Renal cortical epithelial cell (primary cell): ENCODE measurements around the gene SPTBN1. TPM values are rescaled to one million over a fixed set of nuclear protein-coding genes. Genes with fewer than 3 reads are reported as not detected.

Experiments used
- DNase-seq: peaks from one replicate; pipeline ENCODE4 v3.0.0-alpha.2; 2011; ENCODE audit warnings: low read depth
- total RNA-seq: library from RNA; depleted of rRNA; stranded (reverse); fragments of >200 nt; gene quantifications from 2 replicates; pipeline ENCODE4 v1.2.3, GENCODE V29; 2014

Gene SPTBN1
- total RNA-seq, 1 donor from 2014 or later, result 447 TPM

DNA sequence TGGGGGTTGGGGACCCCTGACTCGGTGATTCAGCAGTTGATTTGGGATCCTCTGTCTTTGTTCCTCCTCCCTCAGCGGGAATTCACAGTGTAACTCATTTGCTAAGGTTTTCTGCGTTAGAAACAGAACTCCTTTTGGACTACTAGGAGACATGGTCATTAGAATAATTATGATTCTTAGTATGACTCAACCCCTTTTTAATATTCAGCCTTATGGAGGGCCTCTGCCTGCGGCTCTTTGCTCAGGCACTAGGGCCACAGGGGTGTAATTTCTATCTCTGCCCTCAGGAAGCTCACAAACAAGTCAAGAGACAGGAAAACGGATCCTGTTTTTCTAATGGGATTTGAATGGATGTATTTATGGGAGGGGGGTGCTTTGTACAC lies 117.4 kb downstream of the SPTBN1 start:
- no peak for DNase-seq

DNA sequence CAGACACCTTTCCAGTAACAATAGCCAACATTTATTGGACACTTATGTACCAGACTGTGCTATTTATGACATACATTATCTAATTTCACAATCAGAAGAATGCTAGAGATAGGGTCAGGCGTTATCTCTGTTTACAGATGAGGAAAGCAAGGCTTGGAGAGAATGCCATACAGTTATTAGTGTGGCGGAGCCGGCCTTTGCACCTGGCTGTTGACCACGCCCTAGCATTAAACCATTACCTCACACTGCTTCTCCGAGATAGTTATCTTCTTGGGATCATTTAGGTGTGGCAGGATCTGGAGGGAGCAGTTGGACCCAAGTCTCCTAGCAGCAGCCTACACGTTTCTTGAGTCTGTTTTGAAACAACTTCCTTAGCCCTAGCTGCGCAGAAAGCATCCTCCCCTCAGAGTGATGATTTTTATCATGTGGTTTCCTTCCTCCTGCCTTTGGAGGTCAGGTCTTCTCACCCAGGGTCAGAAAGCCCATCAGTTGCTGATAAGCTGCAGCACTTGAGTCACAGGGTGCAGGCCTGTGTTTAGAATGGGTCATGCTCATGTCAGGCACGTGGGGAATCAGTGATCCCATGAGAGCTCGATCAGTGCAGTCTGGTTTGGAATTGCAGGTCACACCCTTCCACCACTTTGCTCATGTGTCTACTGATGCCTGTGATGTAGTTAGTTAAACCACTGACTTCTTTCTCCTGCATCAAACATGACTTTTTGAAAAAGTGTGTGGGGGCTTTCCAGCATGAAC lies 118.2 kb downstream of the SPTBN1 start:
- DNase-seq, result peak; percentile 53

DNA sequence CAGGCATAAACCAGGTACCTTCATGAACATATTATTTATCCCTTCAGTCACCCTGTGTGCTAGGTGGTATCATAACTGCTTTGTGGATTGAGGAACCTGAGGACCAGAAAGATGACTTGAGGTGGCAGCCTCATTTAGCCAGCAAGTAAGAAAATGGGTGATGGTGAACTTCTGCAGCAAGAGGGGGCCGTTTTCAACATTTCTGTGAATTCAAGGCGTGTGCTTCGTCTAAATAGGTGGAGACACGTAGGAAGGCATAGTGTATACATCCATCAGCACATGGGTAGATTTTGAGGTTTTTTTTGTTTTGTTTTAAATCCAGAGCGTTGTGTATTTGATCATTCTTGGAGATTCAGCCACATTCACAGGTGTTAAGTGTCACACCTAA lies 118.7 kb downstream of the SPTBN1 start:
- no peak for DNase-seq

DNA sequence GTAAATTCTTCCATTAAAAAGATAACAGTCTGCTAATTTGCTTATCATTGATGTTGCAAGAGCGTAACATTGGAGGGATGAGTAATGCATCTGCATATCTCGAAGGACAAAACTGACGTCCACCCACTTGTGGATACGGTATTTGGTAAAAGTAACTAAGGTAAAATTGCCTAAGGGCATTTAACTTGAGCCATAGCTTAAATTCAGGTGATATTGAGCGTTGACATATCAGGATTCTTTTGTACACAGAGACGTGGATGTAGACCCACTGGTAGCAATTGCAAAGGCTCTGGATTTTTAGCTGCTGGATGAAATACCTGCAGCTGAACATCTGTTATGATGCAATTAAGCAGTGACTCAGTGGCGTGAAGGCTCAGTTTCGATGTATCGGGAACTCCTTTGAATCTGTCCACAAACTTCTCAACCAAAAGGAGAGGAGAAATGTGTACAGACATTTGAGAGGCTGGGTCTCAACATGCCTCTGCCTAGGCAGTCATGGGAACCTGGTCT lies 119.3 kb downstream of the SPTBN1 start:
- peak; percentile 59 for DNase-seq

DNA sequence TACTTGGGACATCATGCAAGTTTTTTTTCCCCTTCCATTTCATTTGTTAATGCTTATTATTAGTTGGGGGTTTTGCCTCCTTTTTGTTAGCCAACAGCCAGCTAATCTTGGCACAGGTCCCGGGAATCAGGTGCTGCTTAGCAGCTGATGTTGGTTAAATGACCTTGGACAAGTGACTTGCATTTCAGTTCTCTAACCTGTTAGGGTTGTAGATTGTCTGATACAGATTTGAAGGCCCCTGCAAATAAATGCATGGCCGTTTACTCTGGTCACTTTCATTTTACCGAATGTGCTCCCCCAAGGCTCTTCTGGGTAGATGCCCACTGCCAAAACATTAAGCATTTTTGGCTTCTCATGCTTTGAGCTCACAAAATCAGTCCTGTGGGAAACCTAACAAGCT lies 120.9 kb downstream of the SPTBN1 start:
- DNase-seq, result peak; percentile 81

DNA sequence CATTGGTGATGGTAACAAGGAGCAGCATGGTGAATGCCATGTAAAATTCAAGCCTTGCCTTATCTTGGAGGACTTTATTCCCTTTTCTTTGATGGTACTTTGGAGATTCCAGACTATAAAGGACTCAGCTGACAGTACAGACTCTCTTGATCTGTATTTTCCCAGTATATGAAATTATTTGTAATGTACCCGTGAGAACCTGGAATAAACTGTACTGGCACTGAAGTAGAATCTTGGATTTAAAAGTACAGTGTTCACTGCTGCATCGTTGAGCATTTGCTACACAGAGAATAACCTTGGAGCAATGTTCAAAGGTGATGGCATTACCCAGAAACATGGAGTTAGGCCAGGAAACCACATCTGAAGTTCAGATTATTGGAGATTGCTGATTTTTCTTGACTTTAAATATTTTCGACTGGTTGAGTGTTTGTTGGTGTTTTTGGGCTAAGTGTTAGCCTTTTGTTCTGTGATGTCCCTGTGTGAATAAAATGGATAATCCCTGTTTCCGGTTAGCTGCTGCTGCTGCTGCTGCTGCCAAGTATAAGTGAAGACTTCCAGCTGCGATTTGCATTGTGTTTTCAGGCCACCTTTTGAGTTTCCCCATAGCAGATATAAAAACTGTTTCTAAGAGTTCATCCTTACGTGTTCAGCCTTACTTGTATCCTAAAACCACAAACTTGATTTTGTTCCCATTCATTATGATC lies 122.0 kb downstream of the SPTBN1 start:
- DNase-seq, result no peak

DNA sequence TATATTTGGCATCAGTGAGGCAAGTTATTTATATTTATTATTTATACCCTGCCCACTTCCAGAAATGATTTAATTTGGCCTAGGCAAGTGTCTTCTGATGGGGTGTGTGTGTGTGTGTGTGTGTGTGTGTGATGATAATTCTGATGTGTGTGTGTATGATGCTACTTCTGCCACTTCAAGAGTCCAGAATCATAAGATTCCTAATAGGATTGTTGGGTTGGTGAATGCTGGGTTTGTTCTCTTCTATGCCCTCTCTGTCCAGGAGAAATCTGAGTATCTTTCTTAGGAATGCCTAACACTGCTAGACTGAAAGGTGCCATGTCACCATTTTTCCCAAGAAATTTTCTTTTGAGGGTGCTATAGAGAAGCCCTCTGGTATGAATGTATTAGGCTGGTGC lies 122.5 kb downstream of the SPTBN1 start:
- no peak for DNase-seq

DNA sequence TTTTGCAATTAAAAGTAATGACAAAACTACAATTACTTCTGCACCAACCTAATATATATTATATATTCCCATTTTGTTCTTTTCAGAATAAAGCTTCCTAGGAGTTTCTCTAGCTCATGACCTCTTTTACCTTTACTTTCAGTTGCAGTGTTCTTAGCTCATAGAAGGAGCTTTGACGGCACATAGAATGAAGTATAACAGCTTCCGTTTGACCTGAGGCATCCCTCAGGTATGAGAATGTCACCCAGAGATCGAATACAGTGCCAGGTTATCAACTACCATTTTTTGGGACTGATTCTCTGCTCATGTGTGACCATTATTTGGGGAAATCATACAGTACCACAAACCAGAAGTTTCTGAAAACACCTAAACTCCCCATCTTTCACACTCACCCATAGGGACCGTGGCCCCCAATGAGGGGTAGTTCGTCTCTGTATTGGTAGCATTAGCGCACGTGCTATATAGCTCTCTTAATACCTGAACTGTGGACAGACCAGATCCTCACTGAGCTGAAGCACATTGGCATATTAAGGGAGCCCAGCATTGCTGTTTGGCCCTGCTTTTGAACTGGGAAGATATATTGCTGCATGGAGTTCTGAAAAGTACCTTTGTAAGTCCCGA lies 123.0 kb downstream of the SPTBN1 start:
- DNase-seq, result no peak

DNA sequence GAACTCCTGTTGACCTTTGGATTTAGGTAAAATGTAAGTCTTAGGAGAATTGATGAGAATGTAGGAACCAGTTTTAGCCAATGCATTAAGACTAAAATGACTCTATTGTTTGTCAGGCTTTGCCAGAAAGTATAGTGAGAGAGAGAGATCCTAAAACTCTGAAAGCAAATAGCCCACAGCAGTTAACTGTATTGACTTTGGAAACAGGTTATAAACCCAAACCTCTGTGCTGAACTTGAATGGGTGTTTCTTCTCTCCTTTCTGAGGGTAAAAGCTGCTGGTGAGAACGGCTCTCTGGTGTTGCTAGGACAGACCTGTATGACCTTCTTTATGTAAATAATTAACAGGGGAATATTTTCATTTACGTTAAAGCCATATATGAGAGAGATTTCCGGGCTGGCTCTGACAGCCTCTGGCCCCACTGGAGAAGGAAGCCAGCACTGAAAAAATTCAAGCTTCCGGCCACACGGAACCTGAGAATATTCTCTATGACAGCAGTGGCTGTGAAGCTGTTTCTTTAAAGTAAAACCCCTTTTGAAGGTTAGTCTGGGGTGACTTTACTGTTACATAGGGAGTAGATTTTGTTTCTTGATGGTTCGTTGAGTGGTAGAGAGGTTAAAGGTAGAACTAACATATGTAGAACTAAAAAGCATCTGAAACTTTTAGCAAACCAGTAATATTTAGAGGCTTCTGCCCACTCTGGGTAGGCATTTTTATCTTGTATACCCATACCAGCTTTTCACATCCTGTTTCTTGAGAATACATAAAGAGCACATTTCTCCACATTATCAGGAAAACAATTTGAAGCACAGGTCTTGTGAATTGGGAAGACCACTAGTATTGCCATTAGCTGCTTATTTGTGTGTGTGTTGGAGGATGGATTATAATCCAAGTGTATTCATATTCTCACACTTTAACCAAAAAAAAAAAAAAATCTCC lies 123.8 kb downstream of the SPTBN1 start:
- peak; percentile 80 for DNase-seq

DNA sequence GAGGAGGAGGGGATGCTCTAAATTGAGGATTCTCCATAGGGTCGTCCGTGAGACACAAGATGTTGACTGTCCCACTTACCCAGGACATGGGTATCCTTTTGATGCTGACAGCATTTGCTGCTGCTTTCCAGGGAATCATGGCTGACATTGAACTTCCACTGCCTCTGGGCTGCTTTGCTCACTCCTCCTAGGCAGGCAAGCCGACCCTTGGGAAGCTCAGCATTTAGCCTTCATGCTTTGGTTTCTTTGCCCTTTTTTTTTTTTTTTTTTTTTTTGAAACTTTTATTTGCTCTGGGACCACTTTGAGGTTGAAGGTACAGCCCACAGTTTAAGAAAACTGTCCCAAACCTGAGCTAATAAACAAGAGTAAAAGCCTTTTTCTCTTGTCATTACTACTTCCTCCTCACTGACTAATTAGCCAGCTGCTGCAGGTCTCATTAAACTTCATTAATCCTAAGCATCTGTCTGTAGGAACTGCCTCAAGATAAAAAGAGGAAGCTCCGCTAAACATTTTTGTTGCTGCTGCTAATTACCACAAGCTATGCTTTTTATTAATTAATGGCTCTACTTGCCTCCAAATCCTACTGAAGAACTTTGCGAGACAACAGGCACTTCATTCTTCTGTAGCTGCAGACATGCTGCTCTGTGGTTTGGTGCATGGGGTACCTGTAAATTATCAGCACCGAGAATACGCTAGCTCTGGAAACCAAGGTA lies 125.4 kb downstream of the SPTBN1 start:
- DNase-seq, result no peak

DNA sequence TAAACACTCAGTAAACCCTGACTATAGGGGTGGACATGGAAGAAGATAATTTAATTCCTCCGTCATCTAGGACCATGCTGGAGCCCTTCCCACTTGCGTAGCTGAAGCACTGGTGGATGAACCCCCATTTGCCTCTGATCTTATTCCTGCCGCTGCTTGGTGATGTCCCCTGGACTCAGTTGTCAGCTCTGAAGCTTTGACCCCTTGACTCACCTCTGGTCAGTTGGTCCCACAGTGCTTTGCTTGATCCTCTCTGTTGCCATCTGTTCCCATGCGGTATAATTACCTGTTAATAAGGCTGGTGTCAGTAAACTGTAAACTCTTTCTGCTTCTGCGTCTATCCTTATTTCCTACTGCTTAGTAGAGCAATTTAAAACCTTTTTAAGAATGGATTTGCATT lies 126.9 kb downstream of the SPTBN1 start:
- DNase-seq, result no peak

DNA sequence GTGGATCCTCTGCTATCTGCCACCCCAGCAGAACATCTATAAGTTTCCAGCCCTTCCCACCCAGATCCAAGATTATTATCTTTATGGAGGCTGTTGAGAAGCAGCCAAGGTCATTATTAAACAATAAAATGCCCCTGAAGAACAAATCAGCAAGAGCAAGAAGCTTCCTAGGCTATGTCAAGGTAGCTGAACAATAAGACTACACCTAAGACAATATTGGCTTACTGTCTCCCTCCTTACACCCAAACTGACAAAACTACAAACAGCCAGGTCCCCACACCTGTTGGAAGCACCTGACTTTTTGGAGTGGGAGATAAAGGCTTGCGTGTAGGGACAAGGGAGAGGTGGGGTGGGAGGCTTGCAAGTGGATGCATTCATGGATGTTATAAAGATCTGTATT lies 128.5 kb downstream of the SPTBN1 start:
- no peak for DNase-seq

DNA sequence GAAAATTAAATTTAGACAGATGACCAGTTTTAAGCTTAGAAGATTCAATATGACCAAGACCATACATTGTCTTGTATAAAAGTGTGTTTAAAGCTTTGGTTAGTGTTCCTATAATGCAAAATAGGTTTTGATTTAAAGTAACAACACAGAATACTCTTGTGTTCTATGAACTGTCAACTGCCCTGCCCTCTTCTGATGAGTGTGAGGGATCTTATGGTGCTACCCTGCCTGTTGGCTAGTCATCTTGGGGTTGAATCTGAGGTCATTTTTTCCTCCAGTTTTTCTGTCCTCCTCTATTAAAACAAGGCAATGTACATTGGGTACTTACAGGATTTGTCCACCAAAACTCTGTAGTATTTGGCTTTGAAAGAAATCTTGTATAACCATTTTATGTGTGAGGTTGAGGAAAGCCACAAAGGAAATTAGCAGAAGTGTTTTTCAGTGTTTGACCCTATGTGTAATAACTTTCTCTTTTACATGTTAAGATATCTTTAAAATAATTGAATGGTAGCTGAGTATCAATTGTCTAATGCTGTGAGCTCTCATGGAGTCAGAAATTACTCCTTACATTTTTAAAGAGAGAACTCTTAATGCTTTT lies 129.1 kb downstream of the SPTBN1 start:
- no peak for DNase-seq

DNA sequence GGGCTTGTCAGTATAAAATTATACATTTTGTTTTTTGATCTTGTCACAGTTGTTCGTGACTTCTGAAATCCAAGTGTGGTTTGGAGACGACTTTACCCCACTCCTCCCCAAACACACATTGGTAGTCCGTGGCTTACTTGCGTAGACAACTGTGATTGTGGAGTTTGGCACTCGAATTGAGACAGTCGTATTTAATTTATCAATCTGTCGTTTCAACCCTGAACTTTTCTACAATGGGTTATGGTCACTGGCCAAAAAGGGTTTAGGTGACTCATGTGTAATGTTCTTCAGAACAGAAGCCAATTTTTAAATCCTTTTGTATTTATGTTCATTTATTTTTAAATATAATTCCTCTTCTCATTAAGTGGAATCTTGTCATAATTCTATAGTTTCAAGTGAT lies 129.9 kb downstream of the SPTBN1 start:
- DNase-seq, result no peak

DNA sequence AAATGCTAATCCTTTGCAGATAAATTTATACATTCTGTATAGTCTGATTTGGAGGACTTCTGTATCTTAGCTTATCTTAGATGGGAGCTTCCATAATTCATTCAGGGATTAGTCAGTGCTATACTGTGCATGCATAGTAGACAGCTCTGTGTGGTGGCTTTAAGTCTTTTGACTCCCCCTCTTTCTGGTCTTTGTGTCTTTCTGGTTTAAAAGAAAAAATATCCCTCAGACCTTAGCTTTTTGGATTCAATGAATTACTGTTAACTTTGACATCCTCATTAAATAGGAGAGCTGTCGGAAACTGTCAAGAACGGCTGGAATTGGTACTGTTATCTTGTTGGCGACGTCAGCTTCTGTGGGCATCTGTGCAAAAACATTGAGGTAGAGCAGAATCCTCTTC lies 130.4 kb downstream of the SPTBN1 start:
- no peak for DNase-seq

DNA sequence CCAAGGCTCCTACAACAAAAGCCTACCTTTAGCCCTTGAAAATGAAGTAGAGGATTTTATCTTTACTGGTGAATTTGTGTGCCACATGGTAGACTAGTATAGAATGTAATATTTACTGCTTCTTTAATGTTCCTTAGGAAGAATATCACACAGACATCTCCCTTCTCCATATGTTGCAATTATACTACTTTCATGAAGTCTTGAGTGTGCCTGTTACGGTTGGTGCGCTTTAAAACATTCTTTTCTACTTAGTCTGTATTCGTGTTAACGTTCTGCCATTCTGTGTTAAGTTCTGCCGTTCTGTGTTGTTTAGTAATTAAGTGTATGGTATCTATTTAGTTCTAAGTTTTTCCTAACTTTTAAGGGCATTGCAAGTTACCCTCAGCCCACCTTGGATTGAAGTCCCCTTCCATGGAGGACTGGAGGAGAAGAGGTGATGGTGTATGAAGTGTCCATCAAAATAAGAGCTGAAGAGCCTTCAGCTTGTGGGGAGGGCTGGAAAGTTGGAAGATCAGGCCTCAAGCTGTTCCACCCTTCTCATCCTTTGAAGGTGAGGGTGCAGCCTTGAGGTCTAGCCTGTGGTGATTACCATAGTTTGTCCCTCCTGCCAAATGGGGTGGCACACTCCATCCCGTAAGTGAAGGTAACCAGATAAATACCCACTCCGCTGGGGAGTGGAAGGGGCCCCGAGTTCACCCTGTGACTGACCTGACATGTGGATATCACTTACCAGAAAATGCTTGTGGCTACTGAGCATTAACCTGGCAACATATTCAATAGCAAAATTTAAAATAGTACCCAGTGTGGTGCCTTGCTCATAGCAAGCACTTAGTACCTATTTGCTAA lies 131.3 kb downstream of the SPTBN1 start:
- DNase-seq, result no peak

DNA sequence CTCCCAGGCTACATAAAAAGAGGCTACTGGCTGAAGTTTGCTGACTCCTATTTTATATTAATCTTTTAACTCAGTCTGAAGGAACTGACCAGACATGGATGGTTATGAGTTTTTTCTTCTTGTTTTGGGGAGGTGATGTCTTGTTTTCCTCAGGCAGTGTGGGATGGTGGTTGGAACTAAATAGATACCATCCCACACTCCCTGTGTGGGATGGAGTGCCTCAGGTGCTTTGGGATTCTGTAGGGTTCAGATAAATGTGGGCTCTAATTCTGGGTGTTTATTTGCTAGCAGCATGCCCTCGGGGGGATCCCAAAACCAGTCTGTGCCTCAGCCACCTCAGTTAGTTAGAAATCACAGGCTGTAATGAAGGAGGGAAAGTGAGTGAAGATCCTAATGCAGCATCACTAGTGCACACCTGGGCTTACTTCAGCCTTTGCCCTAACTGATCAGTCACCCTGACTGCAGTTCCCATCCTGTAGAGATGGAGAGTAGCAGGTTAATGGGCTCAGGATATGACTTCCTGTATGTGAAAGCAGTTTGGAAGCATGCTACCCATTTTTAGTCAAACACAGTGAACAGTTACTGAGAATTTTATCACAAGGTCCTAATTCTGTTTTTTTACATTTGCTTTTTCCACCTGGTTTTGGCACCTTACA lies 132.2 kb downstream of the SPTBN1 start:
- DNase-seq, result no peak

DNA sequence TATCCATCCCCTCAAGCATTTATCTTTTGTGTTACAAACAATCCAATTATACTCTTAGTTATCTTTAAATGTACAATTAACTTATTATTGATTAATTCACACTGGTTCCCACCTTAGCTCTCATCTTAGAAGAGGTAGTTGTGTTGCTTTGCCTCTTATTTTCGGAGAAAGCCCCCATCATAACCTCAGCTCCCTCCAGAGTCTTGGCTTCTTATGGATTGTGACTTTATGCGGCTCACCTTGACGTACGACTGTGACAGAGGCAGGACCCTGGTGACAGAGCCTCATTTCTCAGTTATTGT lies 132.9 kb downstream of the SPTBN1 start:
- no peak for DNase-seq
